Measurements from ENCODE around the gene MYL9. TPM values are rescaled to one million over a fixed set of nuclear protein-coding genes. Genes with fewer than 3 reads are reported as not detected.

MYL9 gene
- total and polyA plus RNA-seq, 2 donors (not counting 3 experiments of a cell fraction or from before 2014, with no cell fraction given), result 41.7 to 116 TPM

- Histone ChIP-seq H3K27me3 (ENCODE audit: control insufficient read depth in 2 of 2, insufficient read depth in 2 of 2, low read length in 2 of 2) (no peaks in the 10 kb centered on the region), H3K4me1 (ENCODE audit: control insufficient read depth, extremely low read depth, insufficient read depth, low read length) (peaks cover 7% of the 10 kb centered on the region), H4K20me1 (replicated peaks; ENCODE audit: control insufficient read depth, extremely low read depth, insufficient read depth, low read length) (no peaks in the 10 kb centered on the region), H3K79me2 (ENCODE audit: control insufficient read depth, insufficient read depth, low read length) (peaks cover 4% of the 10 kb centered on the region), H2AFZ (ENCODE audit: low read depth, low read length) (no peak overlapping the region), H3K9ac (replicated peaks; ENCODE audit: extremely low read depth, insufficient read depth, low read length) (no peak overlapping the region), H3K36me3 (ENCODE audit: control insufficient read depth in 2 of 2, extremely low read depth in 1 of 2, insufficient read depth in 2 of 2, low read length in 2 of 2) (peaks cover 8 to 12% of the 10 kb centered on the region in 2 experiments), H3K9me3 (replicated peaks; ENCODE audit: control insufficient read depth, insufficient read depth, low read length) (no peaks in the 10 kb centered on the region), H3K9me1 (replicated peaks; ENCODE audit: control insufficient read depth, extremely low read depth, insufficient read depth, low read length) (no peaks in the 10 kb centered on the region), H3K4me3 (replicated peaks in 1 of 3; ENCODE audit: insufficient read depth in 1 of 3, low read depth in 1 of 3, low read length in 3 of 3) (no peak overlapping the region), H3K4me2 (ENCODE audit: insufficient read depth, low read length) (no peak overlapping the region), H3K27ac (ENCODE audit: insufficient read depth, low read depth, low read length) (no peak overlapping the region)
- BruUV-seq (replicated peaks), result no TSS peak
- TF ChIP-seq POLR2A (IDR thresholded peaks at IDR 0.05; ENCODE audit: low read depth, low read length), result no peak
- dilution Hi-C loops (cut with MboI; ENCODE audit: extremely low pct_ligation_motif_present, low sequenced_read_pairs), result no loop called here
- intact Hi-C loops (cut with micrococcal nuclease), result no loop called here
- CTCF ChIA-PET, result no interaction called here
- no peak for DNase-seq (ENCODE audit: low read depth, low spot score)
- POLR2A ChIA-PET, result no interaction called here
- no peak for FAIRE-seq
These were observed 22.2 kb upstream of the MYL9 start for GRCh38 chr20:36519012-36519719.

DNA sequence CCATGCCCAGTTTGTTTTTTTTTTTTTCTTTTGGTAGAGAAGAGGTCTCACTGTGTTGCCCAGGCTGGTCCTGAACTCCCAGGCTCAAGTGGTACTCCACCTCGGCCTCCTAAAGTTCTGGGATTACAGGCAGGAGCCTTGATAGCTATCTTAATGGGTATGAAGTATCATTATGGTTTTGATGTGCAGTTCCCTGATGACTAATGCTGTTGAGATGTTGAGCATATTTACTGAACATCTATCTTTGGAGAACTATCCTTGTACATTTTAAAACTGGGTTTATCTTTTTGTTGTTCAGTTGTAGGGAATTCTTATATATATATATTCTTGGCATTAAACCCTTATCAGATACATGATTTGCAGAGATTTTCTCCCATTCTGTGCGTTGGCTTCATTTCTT lies 21.4 kb upstream of the MYL9 start:
- Histone ChIP-seq H2AFZ (ENCODE audit: low read depth, low read length) (no peak overlapping the region), H3K27ac (ENCODE audit: insufficient read depth, low read depth, low read length) (no peak overlapping the region), H3K27me3 (ENCODE audit: control insufficient read depth in 2 of 2, insufficient read depth in 2 of 2, low read length in 2 of 2) (no peaks in the 10 kb centered on the region), H3K4me2 (ENCODE audit: insufficient read depth, low read length) (no peak overlapping the region), H4K20me1 (replicated peaks; ENCODE audit: control insufficient read depth, extremely low read depth, insufficient read depth, low read length) (no peaks in the 10 kb centered on the region), H3K4me3 (replicated peaks in 1 of 3; ENCODE audit: insufficient read depth in 1 of 3, low read depth in 1 of 3, low read length in 3 of 3) (no peak overlapping the region), H3K9me3 (replicated peaks; ENCODE audit: control insufficient read depth, insufficient read depth, low read length) (no peaks in the 10 kb centered on the region), H3K9ac (replicated peaks; ENCODE audit: extremely low read depth, insufficient read depth, low read length) (no peak overlapping the region), H3K36me3 (ENCODE audit: control insufficient read depth in 2 of 2, extremely low read depth in 1 of 2, insufficient read depth in 2 of 2, low read length in 2 of 2) (peaks cover 7 to 9% of the 10 kb centered on the region in 2 experiments), H3K9me1 (replicated peaks; ENCODE audit: control insufficient read depth, extremely low read depth, insufficient read depth, low read length) (no peaks in the 10 kb centered on the region), H3K79me2 (ENCODE audit: control insufficient read depth, insufficient read depth, low read length) (peaks cover 3% of the 10 kb centered on the region), H3K4me1 (ENCODE audit: control insufficient read depth, extremely low read depth, insufficient read depth, low read length) (peaks cover 7% of the 10 kb centered on the region)
- intact Hi-C loops (cut with micrococcal nuclease) (no loop called here), dilution Hi-C loops (cut with MboI; ENCODE audit: extremely low pct_ligation_motif_present, low sequenced_read_pairs) (no loop called here)
- FAIRE-seq, result no peak
- DNase-seq (ENCODE audit: low read depth, low spot score), result no peak
- BruUV-seq (replicated peaks), result no TSS peak
- ChIA-PET CTCF (no interaction called here), POLR2A (no interaction called here)
- TF ChIP-seq CTCF (IDR thresholded peaks at IDR 0.05; ENCODE audit: extremely low read depth in 1 of 2, insufficient read depth in 1 of 2, low read depth in 1 of 2, low read length in 2 of 2) (no peak), EZH2 (IDR thresholded peaks at IDR 0.05; ENCODE audit: borderline replicate concordance, low read depth, low read length, severe bottlenecking) (no peak), POLR2AphosphoS5 (IDR thresholded peaks at IDR 0.05; ENCODE audit: insufficient read depth, low read depth, low read length) (no peak), FOS (IDR thresholded peaks at IDR 0.05; ENCODE audit: borderline replicate concordance, insufficient read depth, low read length) (no peak), JUN (IDR thresholded peaks at IDR 0.05; ENCODE audit: borderline replicate concordance, insufficient read depth, insufficient read length, low read depth) (no peak), MAX (IDR thresholded peaks at IDR 0.05; ENCODE audit: insufficient read depth, insufficient read length) (no peak)
